ENCODE results near the gene ZNF689. TPM values are rescaled to one million over a fixed set of nuclear protein-coding genes. Genes with fewer than 3 reads are reported as not detected.

The ZNF689 gene
- total and polyA plus RNA-seq, 2 of the 13 experiments (the other 11 are each of a cell fraction or from before 2014, with no cell fraction given) = 9.7 to 19.5 TPM

GRCh38 chr16:30558789-30559377, 51.3 kb downstream of the ZNF689 start (continued):
- no peak for TF ChIP-seq CSRNP1 (CRISPR knock-in tag; IDR thresholded peaks at IDR 0.05)
- TF ChIP-seq NCOA1 (CRISPR knock-in tag; IDR thresholded peaks at IDR 0.05) = no peak
- no peak for TF ChIP-seq BCLAF1 (IDR thresholded peaks at IDR 0.05)
- no peak for TF ChIP-seq ZFP41 (CRISPR knock-in tag; IDR thresholded peaks at IDR 0.05; ENCODE audit: borderline replicate concordance)
- no peak for TF ChIP-seq SMARCC2 (IDR thresholded peaks at IDR 0.05)
- no peak for TF ChIP-seq CBX2 (IDR thresholded peaks at IDR 0.05; ENCODE audit: low read depth, low read length)
- no peak for TF ChIP-seq CBX2 (CRISPR knock-in tag; IDR thresholded peaks at IDR 0.05; ENCODE audit: low read depth)
- no peak for TF ChIP-seq ZBTB34 (CRISPR knock-in tag; IDR thresholded peaks at IDR 0.05)
- 0 out of 2 replicates have a peak, but pooled peaks have one; percentile 31 for TF ChIP-seq DPF2 (CRISPR knock-in tag; IDR thresholded peaks at IDR 0.05; ENCODE audit: borderline replicate concordance, low read depth)
- no peak for TF ChIP-seq TAF15 (IDR thresholded peaks at IDR 0.05; ENCODE audit: low read depth, low read length, poor library complexity, severe bottlenecking)
- no peak for TF ChIP-seq SETDB1 (CRISPR knock-in tag; IDR thresholded peaks at IDR 0.05; ENCODE audit: borderline replicate concordance)
- TF ChIP-seq ZNF792 (CRISPR knock-in tag; IDR thresholded peaks at IDR 0.05) = no peak
- TF ChIP-seq ZNF292 (CRISPR knock-in tag; IDR thresholded peaks at IDR 0.05; ENCODE audit: borderline replicate concordance, low read depth) = peak; percentile 68; the same call in 1 of the 2 replicates
- TF ChIP-seq TFDP1 (CRISPR knock-in tag; IDR thresholded peaks at IDR 0.05; ENCODE audit: borderline replicate concordance) = no peak
- no peak for TF ChIP-seq MAZ (IDR thresholded peaks at IDR 0.05; ENCODE audit: borderline replicate concordance, low read depth, low read length)
- no peak for TF ChIP-seq MAZ (CRISPR knock-in tag; IDR thresholded peaks at IDR 0.05; ENCODE audit: low read depth)
- no peak for TF ChIP-seq ZSCAN31 (CRISPR knock-in tag; IDR thresholded peaks at IDR 0.05; ENCODE audit: low read depth)
- TF ChIP-seq HOXA3 (CRISPR knock-in tag; IDR thresholded peaks at IDR 0.05) = no peak
- 0 out of 2 replicates have a peak, but pooled peaks have one; percentile 33 for TF ChIP-seq BRF2 (CRISPR knock-in tag; IDR thresholded peaks at IDR 0.05)
- 0 out of 2 replicates have a peak, but pooled peaks have one; percentile 38 for TF ChIP-seq ZNF569 (CRISPR knock-in tag; IDR thresholded peaks at IDR 0.05; ENCODE audit: borderline replicate concordance)
- no peak for TF ChIP-seq ZNF230 (CRISPR knock-in tag; IDR thresholded peaks at IDR 0.05)
- TF ChIP-seq ZNF160 (CRISPR knock-in tag; IDR thresholded peaks at IDR 0.05) = no peak; the same call in 1 of the 2 replicates

Measured in HepG2 (cell line).